Fibroblast of lung (primary cell): ENCODE results near the gene NUDT4. TPM values are rescaled to one million over a fixed set of nuclear protein-coding genes. Genes with fewer than 3 reads are reported as not detected.

Experiments used
- DNase-seq, 2 donors: peaks; one replicate each; pipeline versions ENCODE4 v3.0.0 to v3.0.0-alpha.2; 2010; ENCODE audit warnings: low read depth in 2 of 2
- H2AFZ ChIP-seq: 2 replicates; pipeline ENCODE4 v1.5.1; 2012; ENCODE audit warnings: low read length, control low read depth, inconsistent platforms
- H3K27ac ChIP-seq: 2 replicates; pipeline ENCODE4 v1.5.1; 2011; ENCODE audit warnings: low read length, control low read depth; ENCODE audit not compliant: insufficient read depth
- H3K27me3 ChIP-seq: 2 replicates; pipeline ENCODE4 v1.5.1; 2011; ENCODE audit warnings: mild to moderate bottlenecking, low read length; ENCODE audit not compliant: control insufficient read depth, insufficient read depth
- H3K36me3 ChIP-seq: 2 replicates; pipeline ENCODE4 v1.5.1; 2011; ENCODE audit warnings: low read length; ENCODE audit not compliant: control insufficient read depth, insufficient read depth
- H3K4me1 ChIP-seq: 2 replicates; pipeline ENCODE4 v1.5.1; 2011; ENCODE audit warnings: low read length; ENCODE audit not compliant: control insufficient read depth, insufficient read depth; ENCODE audit errors: extremely low read depth
- H3K4me2 ChIP-seq: 2 replicates; pipeline ENCODE4 v1.5.1; 2011; ENCODE audit warnings: low read length, control low read depth; ENCODE audit not compliant: insufficient read depth; ENCODE audit errors: extremely low read depth
- H3K4me3 ChIP-seq, 4 experiments: fragments of 200-600 bp in 1 of 4; sonication (generic) in 1 of 4; replicated peaks in 1 of 4; 2 replicates each; pipeline ENCODE4 v1.5.1; 2011 to 2016; ENCODE audit warnings: low read length in 4 of 4, low read depth in 3 of 4, mild to moderate bottlenecking in 3 of 4, control low read depth in 2 of 4, inconsistent platforms in 1 of 4, mixed read lengths in 1 of 4; ENCODE audit not compliant: insufficient read depth in 1 of 4; ENCODE audit errors: control extremely low read depth in 1 of 4
- H3K79me2 ChIP-seq: 2 replicates; pipeline ENCODE4 v1.5.1; 2012; ENCODE audit warnings: mild to moderate bottlenecking, low read length, inconsistent platforms; ENCODE audit not compliant: control insufficient read depth, insufficient read depth
- H3K9ac ChIP-seq: 2 replicates; pipeline ENCODE4 v1.5.1; 2011; ENCODE audit warnings: mild to moderate bottlenecking, low read length, control low read depth; ENCODE audit not compliant: insufficient read depth
- H3K9me3 ChIP-seq: 2 replicates; pipeline ENCODE4 v1.5.1; 2012; ENCODE audit warnings: low read depth, low read length; ENCODE audit not compliant: control insufficient read depth, insufficient read depth
- H4K20me1 ChIP-seq: 2 replicates; pipeline ENCODE4 v1.5.1; 2011; ENCODE audit warnings: low read length; ENCODE audit not compliant: control insufficient read depth, insufficient read depth; ENCODE audit errors: extremely low read depth
- CTCF ChIP-seq, 2 donors: IDR thresholded peaks in 1 of 2; conservative IDR thresholded peaks in 1 of 2; 1 replicate in 1 of 2; 2 replicates in 1 of 2; pipeline ENCODE4 v1.5.1; 2011 to 2012; ENCODE audit warnings: low read length in 2 of 2, control low read depth in 1 of 2, inconsistent platforms in 1 of 2, low read depth in 1 of 2, mild to moderate bottlenecking in 1 of 2
- EZH2 ChIP-seq: IDR thresholded peaks from 2 replicates; pipeline ENCODE4 v1.5.1; 2012; ENCODE audit warnings: low read length, control low read depth, mild to moderate bottlenecking; ENCODE audit errors: missing control alignments
- polyA plus RNA-seq, 2 donors: library from polyadenylated mRNA; depleted of rRNA in 1 of 2; stranded (reverse) in 1 of 2; unstranded in 1 of 2; fragments of >200 nt; gene quantifications; 2 replicates each; pipeline ENCODE4 v1.2.1, GENCODE V29; 2011 to 2012; ENCODE audit warnings: missing spikeins in 1 of 2
- total RNA-seq: library from RNA; depleted of rRNA; stranded (reverse); fragments of >200 nt; gene quantifications from 2 replicates; pipeline ENCODE4 v1.2.1, GENCODE V29; 2014

Gene NUDT4
- total and polyA plus RNA-seq, 2 donors (not counting 1 experiment from before 2014, with no cell fraction given), result 56.6 to 73.5 TPM

GRCh38 chr12:93413064-93413463, 35.3 kb downstream of the NUDT4 start:
- Histone ChIP-seq H3K27me3 (no peaks in the 10 kb centered on the region), H3K27ac (no peak overlapping the region), H3K9ac (no peak overlapping the region), H3K4me2 (no peak overlapping the region), H3K79me2 (peaks cover 61% of the 10 kb centered on the region), H3K36me3 (peaks cover 3% of the 10 kb centered on the region), H4K20me1 (no peaks in the 10 kb centered on the region), H2AFZ (no peak overlapping the region), H3K4me3 (no peak overlapping the region), H3K9me3 (no peaks in the 10 kb centered on the region), H3K4me1 (peaks cover 12% of the 10 kb centered on the region)
- TF ChIP-seq CTCF (conservative IDR thresholded peaks at IDR 0.05 in 1 of 2, IDR thresholded peaks at IDR 0.05 in 1 of 2; ENCODE audit: low read depth in 1 of 2, low read length in 2 of 2), result no peak
- TF ChIP-seq EZH2, result no peak
- no peak for DNase-seq

GRCh38 chr12:93415723-93416464, 38.2 kb downstream of the NUDT4 start:
- no peaks in the 10 kb centered on the region for H4K20me1 ChIP-seq
- H3K27me3 ChIP-seq, result no peaks in the 10 kb centered on the region
- DNase-seq, result peak; percentile 63 to 84
- peak overlapping the region; percentile 34 for H3K27ac ChIP-seq
- no peak for TF ChIP-seq CTCF (conservative IDR thresholded peaks at IDR 0.05 in 1 of 2, IDR thresholded peaks at IDR 0.05 in 1 of 2; ENCODE audit: low read depth in 1 of 2, low read length in 2 of 2)
- TF ChIP-seq EZH2, result no peak
- H3K4me2 ChIP-seq, result peak overlapping the region; percentile 34
- H3K4me3 ChIP-seq, result no peak overlapping the region
- H3K4me1 ChIP-seq, result peaks cover 12% of the 10 kb centered on the region
- peaks cover 84% of the 10 kb centered on the region for H3K79me2 ChIP-seq
- H3K9ac ChIP-seq, result peak overlapping the region; percentile 8
- no peaks in the 10 kb centered on the region for H3K9me3 ChIP-seq
- no peaks in the 10 kb centered on the region for H3K36me3 ChIP-seq
- H2AFZ ChIP-seq, result no peak overlapping the region

- no peaks in the 10 kb centered on the region for H4K20me1 ChIP-seq
- no peak for TF ChIP-seq EZH2
- no peak for TF ChIP-seq CTCF (conservative IDR thresholded peaks at IDR 0.05 in 1 of 2, IDR thresholded peaks at IDR 0.05 in 1 of 2; ENCODE audit: low read depth in 1 of 2, low read length in 2 of 2)
- no peak overlapping the region for H2AFZ ChIP-seq
- H3K27me3 ChIP-seq, result no peaks in the 10 kb centered on the region
- H3K4me2 ChIP-seq, result no peak overlapping the region
- H3K9me3 ChIP-seq, result no peaks in the 10 kb centered on the region
- DNase-seq, result no peak
- peaks cover 90% of the 10 kb centered on the region for H3K79me2 ChIP-seq
- H3K4me3 ChIP-seq, result no peak overlapping the region
- H3K4me1 ChIP-seq, result peaks cover 12% of the 10 kb centered on the region
- no peak overlapping the region for H3K9ac ChIP-seq
- H3K36me3 ChIP-seq, result no peaks in the 10 kb centered on the region
- no peak overlapping the region for H3K27ac ChIP-seq
Observed at GRCh38 chr12:93417967-93418480, 40.3 kb downstream of the NUDT4 start.
